HT1080 (cell line): ENCODE data around the gene NMBR. TPM values are rescaled to one million over a fixed set of nuclear protein-coding genes. Genes with fewer than 3 reads are reported as not detected.
A peak's percentile ranks its signal among the peaks of the same experiment; 100 is the strongest.
"Not testable (repeated sequence)": the region's sequence is repeated elsewhere in the genome, so short reads cannot be mapped to it uniquely, and the experiment has no call there.

Experiments
- DNase-seq: peaks from one replicate; pipeline ENCODE4 v3.0.0-alpha.2; 2015; ENCODE audit warnings: low read depth
- total RNA-seq: library from RNA; depleted of rRNA; stranded (reverse); fragments of >200 nt; shearing (Covaris generic); gene quantifications from 2 replicates; pipeline ENCODE4 v1.2.3, GENCODE V29; 2014

Gene NMBR
- total RNA-seq, 1 experiment from 2014 or later, result not detected

GRCh38 chr6:142155091-142155490, 8.2 kb upstream of the NMBR start:
- DNase-seq, result no peak

DNA sequence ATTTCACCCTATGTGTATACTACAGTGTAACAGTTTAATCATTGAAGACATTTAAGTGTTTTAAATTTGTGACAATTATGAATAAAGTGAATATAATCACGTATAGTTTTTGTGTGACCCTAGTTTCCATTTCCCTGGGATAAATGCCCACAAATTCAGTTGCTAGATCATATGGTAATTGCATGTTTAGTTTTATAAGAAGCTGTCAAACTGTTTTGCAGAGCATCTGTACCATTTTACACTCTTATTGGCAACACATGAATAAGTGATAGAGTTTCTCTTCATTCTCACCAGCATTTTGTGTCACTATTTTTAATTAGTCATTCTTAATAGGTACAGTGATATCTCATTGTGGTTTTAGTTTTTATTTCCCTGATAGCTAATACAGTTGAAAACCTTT, 7.4 kb upstream of the NMBR start:
- no peak for DNase-seq

GRCh38 chr6:142153196-142153595, 6.3 kb upstream of the NMBR start:
- DNase-seq, result no peak

- DNase-seq, result no peak
Measured at GRCh38 chr6:142152746-142153145, 5.8 kb upstream of the NMBR start.

DNA sequence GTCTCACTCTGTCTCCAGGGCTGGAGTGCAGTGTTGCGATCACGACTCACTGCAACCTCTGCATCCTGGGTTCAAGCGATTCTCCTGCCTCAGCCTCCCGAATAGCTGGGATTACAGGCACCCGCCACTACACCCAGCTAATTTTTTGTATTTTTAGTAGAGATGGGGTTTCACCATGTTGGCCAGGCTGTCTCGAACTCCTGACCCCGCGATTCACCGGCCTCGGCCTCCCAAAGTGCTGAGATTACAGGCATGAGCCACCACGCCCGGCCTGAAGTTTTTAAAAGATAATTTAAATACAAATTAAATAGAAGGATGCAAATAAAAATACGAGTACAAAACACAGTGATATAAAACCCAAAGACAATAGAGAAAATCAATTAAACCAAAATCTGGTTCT, 5.4 kb downstream of the NMBR start:
- DNase-seq, result not testable (repeated sequence)

DNA sequence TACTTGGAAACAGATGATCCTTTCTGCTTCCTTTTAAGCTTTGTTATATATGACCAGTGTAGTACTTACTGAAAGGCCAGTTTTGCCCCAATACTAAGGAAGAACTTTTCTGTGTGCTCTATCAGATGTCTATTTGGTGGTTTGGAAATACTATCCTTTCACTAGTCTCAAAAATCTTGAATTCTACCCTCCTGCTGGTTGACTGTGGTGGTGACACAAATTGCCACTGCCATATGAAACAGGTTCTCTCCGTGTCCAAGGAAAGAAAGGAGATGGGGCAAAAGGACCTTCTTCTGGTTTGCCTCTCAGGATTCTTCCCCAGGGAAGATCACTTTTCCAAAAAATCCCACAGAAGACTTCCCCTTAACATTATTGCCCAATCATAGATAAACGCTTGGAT, 8.0 kb downstream of the NMBR start:
- no peak for DNase-seq

- no peak for DNase-seq
Measured at GRCh38 chr6:142132625-142133024, 14.3 kb downstream of the NMBR start, which contains the start of gene GJE1. GJE1 (plus strand) TSS chr6:142132925; CDS start chr6:142133159, 234 bp downstream.

DNA sequence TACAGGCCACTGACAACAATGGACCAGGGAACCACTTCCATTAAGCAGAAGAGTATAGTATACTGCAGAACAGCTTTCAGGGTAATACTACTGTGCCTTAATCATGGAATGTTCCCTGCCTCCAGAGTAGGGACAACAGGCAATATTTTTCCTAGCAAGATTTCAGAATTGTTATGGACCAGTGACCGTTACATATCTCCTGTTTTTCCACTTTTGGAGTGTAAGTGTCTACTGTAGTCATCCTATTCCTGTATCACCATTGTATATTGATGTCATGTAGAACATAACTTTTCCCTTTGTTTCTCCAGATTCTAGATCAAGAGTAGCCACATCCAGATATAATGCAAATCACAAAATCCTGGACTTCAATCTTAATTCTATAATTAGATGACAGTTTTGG, 16.1 kb downstream of the NMBR start:
- DNase-seq, result no peak

DNA sequence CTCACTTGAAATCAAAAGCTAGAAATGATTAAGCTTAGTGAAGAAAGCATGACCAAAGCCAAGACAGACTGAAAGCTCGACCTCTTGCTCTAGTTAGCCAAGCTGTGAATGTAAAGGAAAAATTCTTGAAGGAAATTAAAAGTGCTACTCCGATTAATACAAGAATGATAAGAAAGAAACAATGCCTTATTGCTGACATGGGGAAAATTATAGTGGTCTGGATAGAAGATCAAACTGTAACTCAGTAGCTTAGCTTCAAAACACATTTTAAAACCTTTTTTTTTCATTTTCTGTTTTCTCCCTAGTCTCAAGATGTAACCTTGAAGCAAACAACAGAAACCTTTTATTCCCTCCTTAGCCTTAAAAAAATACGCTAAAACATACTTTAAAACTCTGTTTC, 25.6 kb downstream of the NMBR start:
- DNase-seq, result no peak

GRCh38 chr6:142118925-142119324, 28.0 kb downstream of the NMBR start:
- peak; percentile 41 for DNase-seq

DNA sequence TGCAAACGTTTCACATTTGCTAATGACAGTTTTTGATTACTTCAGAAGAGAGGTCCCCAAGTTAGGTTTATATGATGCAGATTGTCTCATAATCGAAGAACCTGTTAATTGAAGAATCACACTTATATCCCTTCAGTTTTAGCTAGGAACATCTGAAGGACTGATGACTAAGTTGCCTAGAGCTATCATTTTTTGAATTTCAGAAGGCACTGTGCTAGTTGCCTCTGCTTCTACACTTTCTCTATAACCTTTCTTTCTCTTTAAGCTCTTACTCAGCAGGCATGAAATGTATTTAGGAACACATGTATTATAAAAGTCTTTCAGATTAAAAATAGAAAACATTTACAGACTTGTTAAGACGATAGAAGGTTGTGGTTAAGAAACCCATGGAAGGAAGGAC, 28.6 kb downstream of the NMBR start:
- no peak for DNase-seq

DNA sequence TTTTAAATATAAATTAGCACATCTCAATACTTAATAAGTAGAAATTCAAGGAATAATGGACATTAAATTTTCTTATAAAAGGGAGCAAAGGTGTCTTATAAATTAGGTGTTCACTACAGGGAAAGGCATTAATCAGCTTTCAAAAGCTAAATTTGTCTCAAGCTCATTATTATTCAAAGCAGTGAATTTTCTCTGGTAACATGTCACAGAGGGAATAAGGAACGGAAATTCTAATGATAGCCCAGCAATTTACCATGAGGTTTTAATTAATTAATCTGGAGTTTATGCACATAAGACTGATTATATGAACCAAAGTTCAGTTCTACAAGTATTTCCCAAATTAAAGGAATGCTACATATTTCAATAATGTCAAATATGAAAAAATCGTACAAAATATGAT, 29.6 kb downstream of the NMBR start:
- no peak for DNase-seq

DNA sequence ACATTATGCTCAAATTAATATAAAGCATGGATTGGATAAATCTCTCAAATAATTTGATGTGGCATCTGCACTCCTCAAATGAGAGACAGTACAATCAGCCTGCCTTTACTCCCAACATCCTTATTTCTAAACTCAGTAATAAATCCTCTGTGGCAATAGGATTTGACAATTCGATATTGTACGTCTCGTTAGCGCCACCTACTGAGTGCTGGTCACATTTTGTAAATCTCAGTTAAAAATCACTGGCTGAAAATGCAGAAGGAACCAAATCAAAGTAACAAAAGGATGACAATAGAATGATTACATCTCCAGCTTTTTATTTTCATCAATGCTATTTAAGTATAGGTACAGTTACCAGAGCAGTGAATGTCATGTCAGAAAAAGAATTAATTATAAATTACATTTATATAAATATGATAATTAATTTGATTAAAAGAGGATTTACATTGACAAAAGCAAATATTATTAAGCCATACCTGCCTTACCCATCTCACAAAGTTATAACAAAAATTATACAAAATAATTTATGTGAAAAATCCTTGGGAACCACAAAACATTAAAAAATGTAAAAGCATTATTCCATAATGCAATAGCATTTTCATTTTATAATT, 34.4 kb downstream of the NMBR start:
- peak; percentile 59 for DNase-seq

DNA sequence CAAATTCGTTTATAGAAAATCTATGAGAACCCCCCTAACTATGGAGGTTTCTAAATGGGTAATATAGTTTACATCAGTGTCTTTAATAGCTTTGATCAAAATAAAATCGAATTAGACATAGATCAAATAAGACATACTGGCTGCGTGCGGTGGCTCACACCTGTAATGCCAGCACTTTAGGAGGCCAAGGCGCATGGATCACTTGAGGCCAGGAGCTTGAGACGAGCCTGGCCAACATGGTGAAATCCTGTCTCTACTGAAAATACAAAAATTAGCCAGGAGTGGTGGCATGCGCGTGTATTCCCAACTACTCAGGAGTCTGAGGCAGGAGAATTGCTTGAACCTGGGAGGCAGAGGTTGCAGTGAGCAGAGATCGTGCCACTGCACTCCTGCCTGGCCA, 36.1 kb downstream of the NMBR start:
- DNase-seq, result not testable (repeated sequence)

DNA sequence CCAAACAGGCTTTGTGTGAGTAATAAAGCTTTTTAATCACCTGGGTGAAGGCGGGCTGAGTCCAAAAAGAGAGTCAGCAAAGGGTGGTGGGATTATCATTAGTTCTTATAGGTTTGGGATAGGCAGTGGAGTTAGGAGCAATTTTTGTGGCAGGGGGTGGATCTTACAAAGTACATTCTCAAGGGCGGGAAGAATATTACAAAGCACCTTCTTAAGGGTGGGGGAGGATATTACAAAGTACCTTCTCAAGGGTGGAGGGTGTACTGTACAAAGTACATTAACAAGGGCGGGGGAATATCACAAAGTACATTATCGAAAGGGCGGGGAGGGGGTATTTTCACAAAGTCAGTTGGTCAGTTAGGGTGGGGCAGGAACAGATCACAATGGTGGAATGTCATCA, 42.1 kb downstream of the NMBR start:
- not testable (repeated sequence) for DNase-seq

- DNase-seq, result peak; percentile 25
Measured at GRCh38 chr6:142088858-142089216, 58.1 kb downstream of the NMBR start.

- DNase-seq, result no peak
Measured at GRCh38 chr6:142087950-142088857, 58.7 kb downstream of the NMBR start.

DNA sequence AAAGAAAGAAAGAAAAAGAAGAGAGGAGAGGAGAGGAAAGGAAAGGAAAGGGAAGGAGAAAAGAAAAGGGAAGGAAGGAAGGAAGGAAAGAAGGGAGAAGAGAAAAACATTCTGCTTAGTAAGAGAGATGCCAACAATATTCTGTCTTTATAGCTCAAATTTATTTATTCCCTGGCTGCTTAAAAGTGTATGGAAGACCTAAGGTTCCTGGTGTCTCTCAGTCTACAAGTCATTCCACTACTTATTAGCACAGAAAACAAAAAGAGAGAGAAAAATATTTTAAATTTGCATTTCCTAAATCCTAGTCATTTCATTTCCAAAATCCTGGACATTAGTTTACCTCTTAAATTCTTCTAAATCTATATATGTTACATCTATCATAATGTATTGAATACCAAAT, 67.8 kb downstream of the NMBR start:
- no peak for DNase-seq

GRCh38 chr6:142075516-142076101, 71.3 kb downstream of the NMBR start:
- no peak for DNase-seq

GRCh38 chr6:142074516-142074915, 72.4 kb downstream of the NMBR start:
- no peak for DNase-seq

GRCh38 chr6:142071981-142072380, 74.9 kb downstream of the NMBR start:
- peak; percentile 20 for DNase-seq

DNA sequence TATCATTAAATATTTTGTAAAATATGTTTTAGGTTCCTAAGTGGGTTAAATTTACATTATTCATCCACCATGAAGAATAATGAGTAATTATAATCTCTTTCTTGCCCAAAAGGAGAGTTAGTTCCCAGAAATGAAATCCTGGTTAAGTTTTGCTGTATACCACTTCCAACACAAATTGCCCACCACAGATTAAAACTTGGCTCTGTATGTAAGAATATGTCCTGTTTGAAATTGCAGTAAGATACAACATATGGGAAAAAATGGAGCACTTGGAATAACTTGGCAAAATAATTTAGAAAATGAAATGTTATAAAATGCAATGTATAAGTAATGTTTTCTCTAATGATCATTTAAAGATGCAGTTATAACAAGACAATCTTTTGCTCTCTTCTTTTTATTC, 78.5 kb downstream of the NMBR start:
- no peak for DNase-seq
